GM12891 (cell line): ENCODE results near the gene TMEM167A.

ENCODE experiments used
- PAX5 ChIP-seq: IDR thresholded peaks from 2 replicates; pipeline ENCODE4 v1.6.1; 2011; ENCODE audit warnings: low read length, moderate library complexity, mild to moderate bottlenecking; ENCODE audit not compliant: insufficient read depth, severe bottlenecking
- POLR2A ChIP-seq: IDR thresholded peaks from 2 replicates; pipeline ENCODE4 v1.6.1; 2011; ENCODE audit warnings: low read depth, low read length, control low read depth
- POLR2AphosphoS5 ChIP-seq: IDR thresholded peaks from 2 replicates; pipeline ENCODE4 v1.6.1; 2011; ENCODE audit warnings: low read depth, low read length, control low read depth
- TAF1 ChIP-seq: IDR thresholded peaks from 2 replicates; pipeline ENCODE4 v1.6.1; 2011; ENCODE audit warnings: low read depth, low read length, control low read depth

DNA sequence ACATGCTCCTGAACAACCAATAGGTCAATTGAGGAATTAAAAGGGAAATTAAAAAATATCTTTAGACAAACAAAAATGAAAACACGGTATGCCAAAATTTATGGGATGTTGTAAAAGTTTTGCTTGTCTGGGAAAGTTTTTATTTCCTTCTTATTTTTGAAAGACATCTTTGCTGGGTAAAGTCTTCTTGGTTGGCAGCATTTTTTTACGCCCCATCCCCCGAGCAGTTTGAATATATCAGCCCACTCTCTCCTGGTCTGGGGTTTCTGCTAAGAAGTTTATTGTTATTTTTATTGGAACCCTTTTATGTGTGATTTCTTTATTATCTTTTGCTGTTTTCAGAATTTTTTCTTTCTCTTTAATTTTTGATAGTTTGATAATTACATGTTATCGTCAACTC lies 16.5 kb upstream of the TMEM167A start:
- TF ChIP-seq POLR2AphosphoS5 (no peak), POLR2A (no peak), TAF1 (no peak), PAX5 (no peak)
